NCI-H2196 (cell line): ENCODE measurements around the gene CAPN13.

Experiments used
- DNase-seq: peaks from one replicate; lab custom pipeline; 2025; ENCODE audit not compliant: unreplicated experiment; lab: John Stamatoyannopoulos, UW

CAPN13 gene

GRCh38 chr2:30730736-30731647 lies 76.3 kb downstream of the CAPN13 start:
- no peak for DNase-seq

GRCh38 chr2:30729031-30729430 lies 78.2 kb downstream of the CAPN13 start:
- DNase-seq: no peak

- DNase-seq: no peak
Observed at GRCh38 chr2:30722936-30723725, 84.1 kb downstream of the CAPN13 start.

- no peak for DNase-seq
Observed at GRCh38 chr2:30721668-30722647, 85.3 kb downstream of the CAPN13 start.

GRCh38 chr2:30721241-30721640 lies 86.0 kb downstream of the CAPN13 start:
- DNase-seq: no peak

- no peak for DNase-seq
Observed at GRCh38 chr2:30717081-30717650, 90.1 kb downstream of the CAPN13 start.

- DNase-seq: no peak
Observed at GRCh38 chr2:30716123-30716900, 90.9 kb downstream of the CAPN13 start.

GRCh38 chr2:30714811-30715709 lies 92.2 kb downstream of the CAPN13 start:
- DNase-seq: no peak

- no peak for DNase-seq
Observed at GRCh38 chr2:30713698-30714097, 93.5 kb downstream of the CAPN13 start.

- DNase-seq: peak; percentile 89
Observed at GRCh38 chr2:30711646-30712085, 95.6 kb downstream of the CAPN13 start.

GRCh38 chr2:30710461-30710860 lies 96.8 kb downstream of the CAPN13 start:
- DNase-seq: no peak

GRCh38 chr2:30710016-30710415 lies 97.2 kb downstream of the CAPN13 start:
- DNase-seq: no peak

- no peak for DNase-seq
Observed at GRCh38 chr2:30709516-30709915, 97.7 kb downstream of the CAPN13 start.

GRCh38 chr2:30708491-30709290 lies 98.6 kb downstream of the CAPN13 start:
- DNase-seq: peak; percentile 11

GRCh38 chr2:30707304-30707903 lies 99.8 kb downstream of the CAPN13 start:
- no peak for DNase-seq

GRCh38 chr2:30706534-30707303 lies 100.5 kb downstream of the CAPN13 start:
- DNase-seq: peak; percentile 76
